ENCODE data around the gene BRMS1. TPM values are rescaled to one million over a fixed set of nuclear protein-coding genes. Genes with fewer than 3 reads are reported as not detected.

The BRMS1 gene
- total RNA-seq, 1 donor: 43.1 TPM

GRCh38 chr11:66332371-66333219 lies 12.3 kb downstream of the BRMS1 start:
- Histone ChIP-seq H3K4me1 (ENCODE audit: insufficient read depth, low read length) (peaks cover 39% of the 10 kb centered on the region), H3K36me3 (ENCODE audit: insufficient read depth, low read length) (peaks cover 33% of the 10 kb centered on the region), H4K20me1 (ENCODE audit: insufficient read depth, low read length) (peaks cover 36% of the 10 kb centered on the region), H3K27ac (ENCODE audit: low read depth, low read length) (no peak overlapping the region), H3K4me2 (ENCODE audit: insufficient read depth, low read length) (no peak overlapping the region), H2AFZ (ENCODE audit: low read length) (no peak overlapping the region), H3K4me3 (ENCODE audit: insufficient read depth, low read length) (no peak overlapping the region), H3K79me2 (ENCODE audit: insufficient read depth, low read length) (peaks cover 36% of the 10 kb centered on the region), H3K9me3 (ENCODE audit: low read depth, low read length) (no peaks in the 10 kb centered on the region), H3K27me3 (ENCODE audit: insufficient read depth, low read length) (no peaks in the 10 kb centered on the region)
- peak; percentile 36 for DNase-seq (ENCODE audit: insufficient read length, low spot score, missing footprints)
- TF ChIP-seq CTCF (IDR thresholded peaks at IDR 0.05; ENCODE audit: extremely low read depth, low read depth, low read length): no peak

- TF ChIP-seq CTCF (IDR thresholded peaks at IDR 0.05; ENCODE audit: extremely low read depth, low read depth, low read length): no peak
- DNase-seq (ENCODE audit: insufficient read length, low spot score, missing footprints): peak; percentile 56
- peaks cover 32% of the 10 kb centered on the region for H4K20me1 ChIP-seq (ENCODE audit: insufficient read depth, low read length)
- no peak overlapping the region for H2AFZ ChIP-seq (ENCODE audit: low read length)
- H3K27me3 ChIP-seq (ENCODE audit: insufficient read depth, low read length): no peaks in the 10 kb centered on the region
- H3K79me2 ChIP-seq (ENCODE audit: insufficient read depth, low read length): peaks cover 36% of the 10 kb centered on the region
- H3K27ac ChIP-seq (ENCODE audit: low read depth, low read length): no peak overlapping the region
- H3K4me1 ChIP-seq (ENCODE audit: insufficient read depth, low read length): peaks cover 39% of the 10 kb centered on the region
- no peak overlapping the region for H3K4me2 ChIP-seq (ENCODE audit: insufficient read depth, low read length)
- H3K4me3 ChIP-seq (ENCODE audit: insufficient read depth, low read length): no peak overlapping the region
- peaks cover 30% of the 10 kb centered on the region for H3K36me3 ChIP-seq (ENCODE audit: insufficient read depth, low read length)
- H3K9me3 ChIP-seq (ENCODE audit: low read depth, low read length): no peaks in the 10 kb centered on the region
These were observed 13.1 kb downstream of the BRMS1 start for GRCh38 chr11:66331542-66332370.

GRCh38 chr11:66330931-66331330 lies 14.0 kb downstream of the BRMS1 start:
- Histone ChIP-seq H4K20me1 (ENCODE audit: insufficient read depth, low read length) (peaks cover 32% of the 10 kb centered on the region), H3K9me3 (ENCODE audit: low read depth, low read length) (no peaks in the 10 kb centered on the region), H3K27me3 (ENCODE audit: insufficient read depth, low read length) (no peaks in the 10 kb centered on the region), H2AFZ (ENCODE audit: low read length) (no peak overlapping the region), H3K4me2 (ENCODE audit: insufficient read depth, low read length) (no peak overlapping the region), H3K79me2 (ENCODE audit: insufficient read depth, low read length) (peaks cover 36% of the 10 kb centered on the region), H3K36me3 (ENCODE audit: insufficient read depth, low read length) (peaks cover 30% of the 10 kb centered on the region), H3K4me1 (ENCODE audit: insufficient read depth, low read length) (peaks cover 40% of the 10 kb centered on the region), H3K4me3 (ENCODE audit: insufficient read depth, low read length) (no peak overlapping the region), H3K27ac (ENCODE audit: low read depth, low read length) (no peak overlapping the region)
- no peak for TF ChIP-seq CTCF (IDR thresholded peaks at IDR 0.05; ENCODE audit: extremely low read depth, low read depth, low read length)
- DNase-seq (ENCODE audit: insufficient read length, low spot score, missing footprints): no peak
